ENCODE data around the gene EXOC6B.

Gene EXOC6B

GRCh38 chr2:72825257-72826155 lies at the start of gene EXOC6B:
Gene EXOC6B (minus strand): TSS chr2:72826033.
- peak within 1 kb of the TSS; percentile 38 for H3K27ac ChIP-seq (ENCODE audit: low read length)
- H3K27me3 ChIP-seq (ENCODE audit: insufficient read depth, low read length): no peaks in the 10 kb centered on the region
- H3K9ac ChIP-seq (ENCODE audit: low read depth, low read length): peak within 1 kb of the TSS; percentile 93
- H3K9me3 ChIP-seq (ENCODE audit: insufficient read depth, low read depth, low read length): no peaks in the 10 kb centered on the region
- no peaks in the 10 kb centered on the region for H3K36me3 ChIP-seq (ENCODE audit: insufficient read depth, low read depth, low read length)
- H3K4me3 ChIP-seq (ENCODE audit: low read length): peak within 1 kb of the TSS; percentile 96
- peaks cover 6% of the 10 kb centered on the region; the same call in 1 of the 2 replicates for H3K4me1 ChIP-seq (ENCODE audit: insufficient read depth, low read length)

- Histone ChIP-seq H3K27me3 (ENCODE audit: insufficient read depth, low read length) (peaks cover 5% of the 10 kb centered on the region), H3K27ac (ENCODE audit: low read length) (no peak overlapping the region), H3K9me3 (ENCODE audit: insufficient read depth, low read depth, low read length) (no peaks in the 10 kb centered on the region), H3K4me1 (ENCODE audit: insufficient read depth, low read length) (no peaks in the 10 kb centered on the region), H3K4me3 (ENCODE audit: low read length) (no peak overlapping the region), H3K9ac (ENCODE audit: low read depth, low read length) (no peak overlapping the region), H3K36me3 (ENCODE audit: insufficient read depth, low read depth, low read length) (no peaks in the 10 kb centered on the region)
Measured at GRCh38 chr2:72871880-72872279, 46.0 kb upstream of the EXOC6B start.

GRCh38 chr2:72871060-72871459 lies 45.2 kb upstream of the EXOC6B start:
- Histone ChIP-seq H3K9me3 (ENCODE audit: insufficient read depth, low read depth, low read length) (no peaks in the 10 kb centered on the region), H3K4me1 (ENCODE audit: insufficient read depth, low read length) (no peaks in the 10 kb centered on the region), H3K27me3 (ENCODE audit: insufficient read depth, low read length) (peaks cover 5% of the 10 kb centered on the region), H3K9ac (ENCODE audit: low read depth, low read length) (no peak overlapping the region), H3K4me3 (ENCODE audit: low read length) (no peak overlapping the region), H3K36me3 (ENCODE audit: insufficient read depth, low read depth, low read length) (no peaks in the 10 kb centered on the region), H3K27ac (ENCODE audit: low read length) (no peak overlapping the region)

- Histone ChIP-seq H3K4me3 (ENCODE audit: low read length) (no peak overlapping the region), H3K27ac (ENCODE audit: low read length) (no peak overlapping the region), H3K9me3 (ENCODE audit: insufficient read depth, low read depth, low read length) (no peaks in the 10 kb centered on the region), H3K27me3 (ENCODE audit: insufficient read depth, low read length) (peaks cover 31% of the 10 kb centered on the region), H3K4me1 (ENCODE audit: insufficient read depth, low read length) (peaks cover 3% of the 10 kb centered on the region; the same call in 1 of the 2 replicates), H3K36me3 (ENCODE audit: insufficient read depth, low read depth, low read length) (no peaks in the 10 kb centered on the region), H3K9ac (ENCODE audit: low read depth, low read length) (no peak overlapping the region)
Measured at GRCh38 chr2:72864500-72864899, 38.7 kb upstream of the EXOC6B start.

- Histone ChIP-seq H3K36me3 (ENCODE audit: insufficient read depth, low read depth, low read length) (no peaks in the 10 kb centered on the region), H3K4me1 (ENCODE audit: insufficient read depth, low read length) (peaks cover 3% of the 10 kb centered on the region; the same call in 1 of the 2 replicates), H3K9ac (ENCODE audit: low read depth, low read length) (peak overlapping the region; percentile 77; the same call in 1 of the 2 replicates), H3K27ac (ENCODE audit: low read length) (no peak overlapping the region), H3K4me3 (ENCODE audit: low read length) (peak overlapping the region; percentile 89), H3K27me3 (ENCODE audit: insufficient read depth, low read length) (peaks cover 30% of the 10 kb centered on the region), H3K9me3 (ENCODE audit: insufficient read depth, low read depth, low read length) (no peaks in the 10 kb centered on the region)
Measured at GRCh38 chr2:72863046-72863445, 37.2 kb upstream of the EXOC6B start.

GRCh38 chr2:72862239-72862988 lies 36.6 kb upstream of the EXOC6B start:
- Histone ChIP-seq H3K27ac (ENCODE audit: low read length) (no peak overlapping the region), H3K36me3 (ENCODE audit: insufficient read depth, low read depth, low read length) (no peaks in the 10 kb centered on the region), H3K9ac (ENCODE audit: low read depth, low read length) (peak overlapping the region; percentile 77; the same call in 1 of the 2 replicates), H3K4me3 (ENCODE audit: low read length) (peak overlapping the region; percentile 89), H3K4me1 (ENCODE audit: insufficient read depth, low read length) (peaks cover 3% of the 10 kb centered on the region; the same call in 1 of the 2 replicates), H3K27me3 (ENCODE audit: insufficient read depth, low read length) (peaks cover 30% of the 10 kb centered on the region), H3K9me3 (ENCODE audit: insufficient read depth, low read depth, low read length) (no peaks in the 10 kb centered on the region)

- Histone ChIP-seq H3K9ac (ENCODE audit: low read depth, low read length) (no peak overlapping the region), H3K27me3 (ENCODE audit: insufficient read depth, low read length) (peaks cover 30% of the 10 kb centered on the region), H3K27ac (ENCODE audit: low read length) (no peak overlapping the region), H3K4me3 (ENCODE audit: low read length) (no peak overlapping the region), H3K9me3 (ENCODE audit: insufficient read depth, low read depth, low read length) (no peaks in the 10 kb centered on the region), H3K36me3 (ENCODE audit: insufficient read depth, low read depth, low read length) (no peaks in the 10 kb centered on the region), H3K4me1 (ENCODE audit: insufficient read depth, low read length) (peaks cover 3% of the 10 kb centered on the region; the same call in 1 of the 2 replicates)
Measured at GRCh38 chr2:72859831-72860262, 34.0 kb upstream of the EXOC6B start.

- Histone ChIP-seq H3K4me1 (ENCODE audit: insufficient read depth, low read length) (no peaks in the 10 kb centered on the region), H3K27me3 (ENCODE audit: insufficient read depth, low read length) (no peaks in the 10 kb centered on the region)
Measured at GRCh38 chr2:72851333-72851732, 25.5 kb upstream of the EXOC6B start.

GRCh38 chr2:72849138-72849462 lies 23.3 kb upstream of the EXOC6B start:
- no peaks in the 10 kb centered on the region for H3K9me3 ChIP-seq (ENCODE audit: insufficient read depth, low read depth, low read length)
- no peaks in the 10 kb centered on the region for H3K4me1 ChIP-seq (ENCODE audit: insufficient read depth, low read length)
- no peak overlapping the region for H3K9ac ChIP-seq (ENCODE audit: low read depth, low read length)
- no peaks in the 10 kb centered on the region for H3K27me3 ChIP-seq (ENCODE audit: insufficient read depth, low read length)
- H3K36me3 ChIP-seq (ENCODE audit: insufficient read depth, low read depth, low read length): no peaks in the 10 kb centered on the region
- no peak overlapping the region for H3K27ac ChIP-seq (ENCODE audit: low read length)
- no peak overlapping the region for H3K4me3 ChIP-seq (ENCODE audit: low read length)

More at GRCh38 chr2:72851333-72851732, 25.5 kb upstream of the EXOC6B start:
- no peak overlapping the region for H3K27ac ChIP-seq (ENCODE audit: low read length)
- H3K4me3 ChIP-seq (ENCODE audit: low read length): no peak overlapping the region
- H3K9ac ChIP-seq (ENCODE audit: low read depth, low read length): no peak overlapping the region
- no peaks in the 10 kb centered on the region for H3K9me3 ChIP-seq (ENCODE audit: insufficient read depth, low read depth, low read length)
- no peaks in the 10 kb centered on the region for H3K36me3 ChIP-seq (ENCODE audit: insufficient read depth, low read depth, low read length)

- H3K9me3 ChIP-seq (ENCODE audit: insufficient read depth, low read depth, low read length): no peaks in the 10 kb centered on the region
- no peaks in the 10 kb centered on the region for H3K36me3 ChIP-seq (ENCODE audit: insufficient read depth, low read depth, low read length)
- no peak overlapping the region for H3K9ac ChIP-seq (ENCODE audit: low read depth, low read length)
- no peak overlapping the region for H3K27ac ChIP-seq (ENCODE audit: low read length)
- no peaks in the 10 kb centered on the region for H3K4me1 ChIP-seq (ENCODE audit: insufficient read depth, low read length)
- no peak overlapping the region for H3K4me3 ChIP-seq (ENCODE audit: low read length)
- H3K27me3 ChIP-seq (ENCODE audit: insufficient read depth, low read length): no peaks in the 10 kb centered on the region
Measured at GRCh38 chr2:72848436-72849137, 22.8 kb upstream of the EXOC6B start.

- H3K4me1 ChIP-seq (ENCODE audit: insufficient read depth, low read length): no peaks in the 10 kb centered on the region
- H3K9ac ChIP-seq (ENCODE audit: low read depth, low read length): no peak overlapping the region
- no peak overlapping the region for H3K27ac ChIP-seq (ENCODE audit: low read length)
- no peaks in the 10 kb centered on the region for H3K36me3 ChIP-seq (ENCODE audit: insufficient read depth, low read depth, low read length)
- no peaks in the 10 kb centered on the region for H3K9me3 ChIP-seq (ENCODE audit: insufficient read depth, low read depth, low read length)
- no peaks in the 10 kb centered on the region for H3K27me3 ChIP-seq (ENCODE audit: insufficient read depth, low read length)
- no peak overlapping the region for H3K4me3 ChIP-seq (ENCODE audit: low read length)
Measured at GRCh38 chr2:72847534-72848315, 21.9 kb upstream of the EXOC6B start.

Data from iPS-20b (cell line).